Right lobe of liver (tissue), 4 donors: ENCODE measurements around the gene HECTD1.

Source experiments
- CTCF ChIP-seq, 4 donors: fragments of 200-600 bp in 3 of 4; fragments of 450-650 bp in 1 of 4; IDR thresholded peaks; one replicate each; pipeline versions ENCODE4 v1.5.1 to v1.8.0; 2016 to 2022; ENCODE audit warnings: antibody characterized with exemption in 4 of 4, mild to moderate bottlenecking in 2 of 4
- POLR2A ChIP-seq: fragments of 450-650 bp; IDR thresholded peaks from one replicate; pipeline ENCODE4 v1.6.1; 2017; ENCODE audit warnings: antibody characterized with exemption, mild to moderate bottlenecking
- donor health status: DM: no; HTN: no; CAD: no.
- donor health status: DM: no; HTN: no; CAD: no.
- donor health status: DM: no; HTN: yes; CAD: no.

DNA sequence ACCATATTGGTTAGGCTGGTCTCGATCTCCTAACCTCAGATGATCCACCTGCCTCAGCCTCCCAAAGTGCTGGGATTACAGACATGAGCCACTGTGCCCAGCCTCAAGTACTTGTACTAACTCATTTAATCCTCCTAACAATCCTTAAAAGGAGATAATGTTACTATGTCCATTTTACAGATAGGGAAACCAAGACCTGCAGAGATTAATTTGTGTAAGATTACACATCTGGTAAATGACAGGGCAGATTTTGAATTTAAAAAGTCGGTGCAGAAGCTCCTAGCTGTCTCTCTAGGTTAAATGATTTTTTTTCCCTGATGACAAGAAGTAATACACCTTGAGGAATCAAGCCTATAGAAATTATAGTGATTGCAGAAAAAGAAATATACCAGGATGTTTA, 13.7 kb upstream of the HECTD1 start:
- TF ChIP-seq CTCF (IDR thresholded peaks at IDR 0.05) (no peak), POLR2A (no peak)
